IPS-20b (cell line): ENCODE measurements around the gene ORM1.
"Not testable (repeated sequence)": the region's sequence is repeated elsewhere in the genome, so short reads cannot be mapped to it uniquely, and the experiment has no call there.

Experiments
- H3K27ac ChIP-seq: one replicate; pipeline ENCODE4 v1.5.1; 2013; ENCODE audit warnings: low read length
- H3K27me3 ChIP-seq: 2 replicates; pipeline ENCODE4 v1.6.1; 2013; ENCODE audit warnings: mild to moderate bottlenecking, low read length, inconsistent platforms; ENCODE audit not compliant: insufficient read depth
- H3K36me3 ChIP-seq: 2 replicates; pipeline ENCODE4 v1.6.1; 2013; ENCODE audit warnings: low read depth, mild to moderate bottlenecking, inconsistent platforms, low read length, moderate library complexity; ENCODE audit not compliant: insufficient read depth
- H3K4me1 ChIP-seq: 2 replicates; pipeline ENCODE4 v1.6.1; 2013; ENCODE audit warnings: mild to moderate bottlenecking, control low read depth, inconsistent platforms, low read length, moderate library complexity; ENCODE audit not compliant: insufficient read depth
- H3K4me3 ChIP-seq: 2 replicates; pipeline ENCODE4 v1.5.1; 2013; ENCODE audit warnings: mild to moderate bottlenecking, low read length, inconsistent platforms
- H3K9ac ChIP-seq: 2 replicates; pipeline ENCODE4 v1.6.1; 2013; ENCODE audit warnings: low read depth, mild to moderate bottlenecking, inconsistent platforms, low read length, moderate library complexity
- H3K9me3 ChIP-seq: 2 replicates; pipeline ENCODE4 v1.6.1; 2013; ENCODE audit warnings: mild to moderate bottlenecking, low read depth, low read length, inconsistent platforms; ENCODE audit not compliant: insufficient read depth

Gene ORM1

GRCh38 chr9:114332474-114333040 lies 9.7 kb downstream of the ORM1 start:
- not testable (repeated sequence) for H3K27me3 ChIP-seq, H3K9ac ChIP-seq, H3K9me3 ChIP-seq, H3K4me1 ChIP-seq, H3K27ac ChIP-seq, H3K4me3 ChIP-seq, H3K36me3 ChIP-seq

- H3K36me3 ChIP-seq = peaks cover 15% of the 10 kb centered on the region
- H3K4me1 ChIP-seq, H3K9me3 ChIP-seq, H3K4me3 ChIP-seq, H3K9ac ChIP-seq, H3K27ac ChIP-seq, H3K27me3 ChIP-seq: not testable (repeated sequence)
Measured at GRCh38 chr9:114333718-114334117, 10.8 kb downstream of the ORM1 start.

GRCh38 chr9:114334490-114334889 lies 11.6 kb downstream of the ORM1 start:
- Histone ChIP-seq H3K9me3 (no peaks in the 10 kb centered on the region), H3K4me3 (no peak overlapping the region), H3K4me1 (no peaks in the 10 kb centered on the region), H3K27me3 (no peaks in the 10 kb centered on the region), H3K27ac (no peak overlapping the region), H3K36me3 (peaks cover 20% of the 10 kb centered on the region), H3K9ac (no peak overlapping the region)

GRCh38 chr9:114335745-114336144 lies 12.8 kb downstream of the ORM1 start:
- no peak overlapping the region for H3K27ac ChIP-seq
- H3K9me3 ChIP-seq = no peaks in the 10 kb centered on the region
- no peaks in the 10 kb centered on the region for H3K4me1 ChIP-seq
- H3K36me3 ChIP-seq = peaks cover 31% of the 10 kb centered on the region
- no peak overlapping the region for H3K4me3 ChIP-seq
- H3K27me3 ChIP-seq = no peaks in the 10 kb centered on the region
- H3K9ac ChIP-seq = no peak overlapping the region

- Histone ChIP-seq H3K9ac (no peak overlapping the region), H3K27ac (no peak overlapping the region), H3K4me3 (no peak overlapping the region), H3K9me3 (no peaks in the 10 kb centered on the region), H3K4me1 (no peaks in the 10 kb centered on the region), H3K27me3 (no peaks in the 10 kb centered on the region), H3K36me3 (peaks cover 35% of the 10 kb centered on the region)
Measured at GRCh38 chr9:114336157-114336556, 13.3 kb downstream of the ORM1 start.

GRCh38 chr9:114336699-114337395 lies 13.9 kb downstream of the ORM1 start:
- Histone ChIP-seq H3K4me1 (no peaks in the 10 kb centered on the region), H3K36me3 (peaks cover 42% of the 10 kb centered on the region), H3K9me3 (no peaks in the 10 kb centered on the region), H3K4me3 (no peak overlapping the region), H3K27ac (no peak overlapping the region), H3K27me3 (no peaks in the 10 kb centered on the region), H3K9ac (no peak overlapping the region)

GRCh38 chr9:114338187-114338586 lies 15.3 kb downstream of the ORM1 start:
- H3K36me3 ChIP-seq = peaks cover 49% of the 10 kb centered on the region

GRCh38 chr9:114339130-114339908 lies 16.4 kb downstream of the ORM1 start:
- Histone ChIP-seq H3K36me3 (peaks cover 60% of the 10 kb centered on the region), H3K27me3 (no peaks in the 10 kb centered on the region), H3K9me3 (no peaks in the 10 kb centered on the region), H3K4me3 (no peak overlapping the region), H3K9ac (no peak overlapping the region), H3K4me1 (no peaks in the 10 kb centered on the region), H3K27ac (no peak overlapping the region)

More at GRCh38 chr9:114338187-114338586, 15.3 kb downstream of the ORM1 start:
- H3K27me3 ChIP-seq = no peaks in the 10 kb centered on the region
- no peaks in the 10 kb centered on the region for H3K9me3 ChIP-seq
- H3K27ac ChIP-seq = no peak overlapping the region
- H3K9ac ChIP-seq = no peak overlapping the region
- no peaks in the 10 kb centered on the region for H3K4me1 ChIP-seq
- no peak overlapping the region for H3K4me3 ChIP-seq

GRCh38 chr9:114341152-114341830 lies 18.4 kb downstream of the ORM1 start:
- Histone ChIP-seq H3K4me3 (no peak overlapping the region), H3K27me3 (no peaks in the 10 kb centered on the region), H3K9me3 (no peaks in the 10 kb centered on the region), H3K9ac (no peak overlapping the region), H3K27ac (no peak overlapping the region), H3K36me3 (peaks cover 76% of the 10 kb centered on the region), H3K4me1 (no peaks in the 10 kb centered on the region)

GRCh38 chr9:114341991-114342390 lies 19.1 kb downstream of the ORM1 start:
- Histone ChIP-seq H3K27ac (no peak overlapping the region), H3K36me3 (peaks cover 79% of the 10 kb centered on the region)

GRCh38 chr9:114342755-114343440 lies 20.0 kb downstream of the ORM1 start:
- peaks cover 84% of the 10 kb centered on the region for H3K36me3 ChIP-seq
- H3K4me3 ChIP-seq = no peak overlapping the region
- H3K27ac ChIP-seq = no peak overlapping the region
- no peaks in the 10 kb centered on the region for H3K9me3 ChIP-seq
- no peak overlapping the region for H3K9ac ChIP-seq
- no peaks in the 10 kb centered on the region for H3K4me1 ChIP-seq
- no peaks in the 10 kb centered on the region for H3K27me3 ChIP-seq

More at GRCh38 chr9:114341991-114342390, 19.1 kb downstream of the ORM1 start:
- Histone ChIP-seq H3K4me1 (no peaks in the 10 kb centered on the region), H3K9me3 (no peaks in the 10 kb centered on the region), H3K9ac (no peak overlapping the region), H3K27me3 (no peaks in the 10 kb centered on the region), H3K4me3 (no peak overlapping the region)
